ENCODE data around the gene GNAL.

- TF ChIP-seq CTCF (IDR thresholded peaks at IDR 0.05 in 2 of 3, conservative IDR thresholded peaks at IDR 0.05 in 1 of 3; ENCODE audit: borderline replicate concordance in 1 of 3, insufficient read depth in 1 of 3, low read depth in 2 of 3, low read length in 2 of 3) (no peak), EZH2 (IDR thresholded peaks at IDR 0.05) (no peak), EZH2phosphoT487 (IDR thresholded peaks at IDR 0.05; ENCODE audit: borderline replicate concordance) (no peak), JUND (IDR thresholded peaks at IDR 0.05) (no peak), POLR2AphosphoS5 (IDR thresholded peaks at IDR 0.05; ENCODE audit: low read depth, low read length) (no peak), SIN3A (IDR thresholded peaks at IDR 0.05; ENCODE audit: low read depth) (no peak), CEBPB (IDR thresholded peaks at IDR 0.05; ENCODE audit: low read depth) (no peak)
These were observed 70.4 kb downstream of the GNAL start for GRCh38 chr18:11759456-11759855.

Measured in HCT116 (cell line).